CD14-positive monocyte (primary cell): ENCODE data around the gene CALY. TPM values are rescaled to one million over a fixed set of nuclear protein-coding genes. Genes with fewer than 3 reads are reported as not detected.

Experiments used
- DNase-seq, 3 donors: peaks; one replicate each; pipeline ENCODE4 v3.0.0-alpha.2; 2011 to 2022
- H2AFZ ChIP-seq: 2 replicates; pipeline ENCODE4 v1.6.0; 2012; ENCODE audit warnings: mild to moderate bottlenecking, low read depth, low read length, inconsistent platforms; ENCODE audit not compliant: insufficient read depth, poor library complexity, severe bottlenecking
- H3K27ac ChIP-seq, 2 donors: 1 replicate in 1 of 2; 2 replicates in 1 of 2; pipeline ENCODE4 v1.5.1; 2012 to 2013; ENCODE audit warnings: low read length in 2 of 2, control low read depth in 1 of 2, inconsistent platforms in 1 of 2, low read depth in 1 of 2, mild to moderate bottlenecking in 1 of 2
- H3K27me3 ChIP-seq, 2 donors: one replicate each; pipeline versions ENCODE4 v1.6.0 to v1.6.1; 2011 to 2013; ENCODE audit warnings: low read length in 2 of 2; ENCODE audit not compliant: control insufficient read depth in 2 of 2, insufficient read depth in 2 of 2
- H3K36me3 ChIP-seq, 2 donors: replicated peaks in 1 of 2; 1 replicate in 1 of 2; 2 replicates in 1 of 2; pipeline versions ENCODE4 v1.5.1 to v1.6.1; 2012 to 2013; ENCODE audit warnings: low read length in 2 of 2, control low read depth in 1 of 2, inconsistent platforms in 1 of 2, mild to moderate bottlenecking in 1 of 2; ENCODE audit not compliant: insufficient read depth in 2 of 2, control insufficient read depth in 1 of 2
- H3K4me1 ChIP-seq, 2 donors: 1 replicate in 1 of 2; 2 replicates in 1 of 2; pipeline versions ENCODE4 v1.5.1 to v1.6.1; 2012 to 2013; ENCODE audit warnings: low read length in 2 of 2, control low read depth in 1 of 2, inconsistent platforms in 1 of 2, mild to moderate bottlenecking in 1 of 2, moderate library complexity in 1 of 2; ENCODE audit not compliant: insufficient read depth in 2 of 2, control insufficient read depth in 1 of 2
- H3K4me2 ChIP-seq: replicated peaks from 2 replicates; pipeline ENCODE3; 2012; ENCODE audit warnings: low read length, moderate library complexity, mild to moderate bottlenecking; ENCODE audit not compliant: poor library complexity, severe bottlenecking; ENCODE audit errors: extremely low read depth
- H3K4me3 ChIP-seq, 3 experiments: fragments of 200-600 bp in 1 of 3; sonication (generic) in 1 of 3; replicated peaks in 1 of 3; 1 replicate in 2 of 3; 2 replicates in 1 of 3; pipeline ENCODE4 v1.5.1; 2011 to 2013; ENCODE audit warnings: low read length in 3 of 3, mild to moderate bottlenecking in 3 of 3, control low read depth in 2 of 3, low read depth in 2 of 3, inconsistent platforms in 1 of 3, moderate library complexity in 1 of 3
- H3K79me2 ChIP-seq: 2 replicates; pipeline ENCODE4 v1.6.0; 2012; ENCODE audit warnings: mild to moderate bottlenecking, control low read depth, inconsistent platforms, low read length, moderate library complexity; ENCODE audit not compliant: insufficient read depth
- H3K9ac ChIP-seq: 2 replicates; pipeline ENCODE4 v1.6.0; 2017; ENCODE audit warnings: low read length, mild to moderate bottlenecking; ENCODE audit not compliant: insufficient read depth, poor library complexity, severe bottlenecking
- H3K9me3 ChIP-seq, 2 donors: replicated peaks in 1 of 2; 1 replicate in 1 of 2; 2 replicates in 1 of 2; pipeline versions ENCODE4 v1.5.1 to v1.6.1; 2012 to 2013; ENCODE audit warnings: low read length in 2 of 2, control low read depth in 1 of 2; ENCODE audit not compliant: control insufficient read depth in 1 of 2, insufficient read depth in 1 of 2
- H4K20me1 ChIP-seq: 2 replicates; pipeline ENCODE4 v1.6.0; 2012; ENCODE audit warnings: mild to moderate bottlenecking, low read length, control low read depth, moderate library complexity; ENCODE audit not compliant: insufficient read depth
- H3K27ac Mint-ChIP-seq, 7 donors: one replicate each; pipeline ENCODE4 v1.8.0; 2020; ENCODE audit warnings: mild to moderate bottlenecking in 7 of 7, mixed read lengths in 7 of 7, moderate library complexity in 6 of 7, inconsistent platforms in 2 of 7
- H3K27me3 Mint-ChIP-seq, 3 donors: one replicate each; pipeline ENCODE4 v1.8.0; 2021 to 2022; ENCODE audit warnings: low read depth in 3 of 3, mild to moderate bottlenecking in 3 of 3, mixed read lengths in 3 of 3, moderate library complexity in 3 of 3, inconsistent platforms in 1 of 3
- H3K36me3 Mint-ChIP-seq, 2 donors: one replicate each; pipeline ENCODE4 v1.8.0; 2020; ENCODE audit warnings: mixed read lengths in 2 of 2, inconsistent platforms in 1 of 2, mild to moderate bottlenecking in 1 of 2
- H3K4me1 Mint-ChIP-seq: one replicate; pipeline ENCODE4 v1.8.0; 2020; ENCODE audit warnings: mild to moderate bottlenecking, mixed read lengths
- H3K4me3 Mint-ChIP-seq, 2 donors: one replicate each; pipeline ENCODE4 v1.8.0; 2020; ENCODE audit warnings: mild to moderate bottlenecking in 2 of 2, mixed read lengths in 2 of 2, moderate library complexity in 1 of 2
- H3K9me3 Mint-ChIP-seq, 7 donors: one replicate each; pipeline ENCODE4 v1.8.0; 2020 to 2022; ENCODE audit warnings: mixed read lengths in 7 of 7, mild to moderate bottlenecking in 6 of 7, moderate library complexity in 6 of 7, inconsistent platforms in 2 of 7
- CTCF ChIP-seq: fragments of 200-600 bp; IDR thresholded peaks from one replicate; pipeline ENCODE4 v1.8.0; 2022; ENCODE audit warnings: antibody characterized with exemption, mild to moderate bottlenecking
- WGBS: methylation state at CpG from one replicate; pipeline ENCODE4 v1.1.5; 2013; ENCODE audit warnings: missing lambda C conversion rate; ENCODE audit not compliant: insufficient coverage; 5-methylcytosine and 5-hydroxymethylcytosine counted together
- intact Hi-C, 2 donors: fragments of 100-400 bp; cut with micrococcal nuclease; formaldehyde crosslinking; loops; one replicate each; pipeline versions ENCODE4 v1.15.0 to v1.15.1; 2023
- polyA plus RNA-seq, 3 donors: library from polyadenylated mRNA; depleted of rRNA in 1 of 3; unstranded in 2 of 3; stranded (reverse) in 1 of 3; fragments of 300-500 nt in 2 of 3; fragments of >200 nt in 1 of 3; fragmentation: Illumina TruSeq in 2 of 3; gene quantifications; 1 replicate in 2 of 3; 2 replicates in 1 of 3; pipeline ENCODE4 v1.2.3, GENCODE V29; 2012 to 2021

The CALY gene
- polyA plus RNA-seq, 3 donors, result not detected

- peaks cover 3% of the 10 kb centered on the region for H3K79me2 ChIP-seq
- peaks cover 11 to 20% of the 10 kb centered on the region in 2 donors for H3K4me1 ChIP-seq
- no peak overlapping the region for H2AFZ ChIP-seq
- H3K9me3 ChIP-seq, result no peaks in the 10 kb centered on the region
- Mint-ChIP-seq H3K4me3 (no peak overlapping the region), H3K27ac (no peak overlapping the region), H3K27me3 (peaks cover 0 to 16% (median 2%) of the 10 kb centered on the region in 3 donors), H3K9me3 (peaks cover 0 to 1% (median 0%) of the 10 kb centered on the region in 7 donors), H3K36me3 (peaks cover 2 to 5% of the 10 kb centered on the region in 2 donors), H3K4me1 (peaks cover 12% of the 10 kb centered on the region)
- no peak overlapping the region for H3K27ac ChIP-seq
- peaks cover 0 to 7% of the 10 kb centered on the region in 2 donors for H3K36me3 ChIP-seq
- intact Hi-C loops, result no loop called here
- H4K20me1 ChIP-seq, result peaks cover 30% of the 10 kb centered on the region
- no peaks in the 10 kb centered on the region for H3K27me3 ChIP-seq
- no peak overlapping the region for H3K9ac ChIP-seq
- WGBS, result 81% methylated on average over 6 of the region's 6 CpGs
- no peak overlapping the region for H3K4me2 ChIP-seq
- no peak overlapping the region for H3K4me3 ChIP-seq
- DNase-seq, result no peak
- no peak for TF ChIP-seq CTCF
Measured at GRCh38 chr10:133355266-133355665, 18.6 kb upstream of the CALY start.

GRCh38 chr10:133354672-133355240 is 18.1 kb upstream of the CALY start:
- H4K20me1 ChIP-seq, result peaks cover 30% of the 10 kb centered on the region
- H3K79me2 ChIP-seq, result peaks cover 3% of the 10 kb centered on the region
- peaks cover 0 to 7% of the 10 kb centered on the region in 2 donors for H3K36me3 ChIP-seq
- H3K9ac ChIP-seq, result no peak overlapping the region
- no peak overlapping the region for H3K4me3 ChIP-seq
- no peak for TF ChIP-seq CTCF
- H3K4me2 ChIP-seq, result no peak overlapping the region
- no peak overlapping the region for H3K27ac Mint-ChIP-seq
- intact Hi-C loops, result no loop called here
- no peaks in the 10 kb centered on the region for H3K27me3 ChIP-seq
- peaks cover 0 to 1% (median 0%) of the 10 kb centered on the region in 7 donors for H3K9me3 Mint-ChIP-seq
- 94% methylated on average over 12 of the region's 14 CpGs for WGBS
- peaks cover 2 to 5% of the 10 kb centered on the region in 2 donors for H3K36me3 Mint-ChIP-seq
- H3K4me1 Mint-ChIP-seq, result peaks cover 12% of the 10 kb centered on the region
- no peak overlapping the region for H3K4me3 Mint-ChIP-seq
- H3K27ac ChIP-seq, result no peak overlapping the region
- no peaks in the 10 kb centered on the region for H3K9me3 ChIP-seq
- no peak overlapping the region for H2AFZ ChIP-seq
- no peak for DNase-seq
- H3K4me1 ChIP-seq, result peaks cover 11 to 20% of the 10 kb centered on the region in 2 donors
- H3K27me3 Mint-ChIP-seq, result peaks cover 0 to 16% (median 4%) of the 10 kb centered on the region in 3 donors
